K562 (cell line): Measurements from ENCODE around the gene ZNF319. TPM values are rescaled to one million over a fixed set of nuclear protein-coding genes. Genes with fewer than 3 reads are reported as not detected.
A peak's percentile ranks its signal among the peaks of the same experiment; 100 is the strongest.

ENCODE experiments used
- ATAC-seq: fragments of 200-7000 bp; cut with Tn5 transposase; 3 replicates; pipeline ENCODE4 v1.9.1; 2020; ENCODE audit warnings: moderate library complexity
- BruUV-seq: library from RNA; stranded (reverse); fragments of 400-500 nt; replicated peaks from 2 replicates; lab custom pipeline; 2021; lab: Mats Ljungman, UMichigan
- CTCF ChIA-PET: fragments of 300-600 bp; formaldehyde crosslinking; extraction: SDS; loops from one replicate; lab custom pipeline; 2021; ENCODE audit warnings: low intra/inter-chr PET ratio; lab: Yijun Ruan, JAX
- POLR2A ChIA-PET: fragments of 300-600, 350-650 bp; sonication (Branson Sonifier 250); formaldehyde crosslinking; extraction: SDS; loops from one replicate; lab custom pipeline; 2021; ENCODE audit warnings: antibody characterized with exemption, inconsistent platforms; lab: Yijun Ruan, JAX
- DNase-seq, 4 experiments: peaks; one replicate each; pipeline versions ENCODE4 v3.0.0 to v3.0.0-alpha.2; 2011 to 2018; ENCODE audit warnings: low spot score in 3 of 4, mixed read lengths in 3 of 4; ENCODE audit errors: extremely low read depth in 1 of 4
- FAIRE-seq: peaks from 2 replicates; lab custom pipeline; 2011; peaks lifted over from hg19 to GRCh38; lab: Jason Lieb, UNC
- H2AFZ ChIP-seq: 2 replicates; pipeline ENCODE4 v1.6.0; 2011; ENCODE audit warnings: low read depth, low read length, control low read depth, inconsistent platforms
- H3K27ac ChIP-seq: fragments of 200-600 bp; 3 replicates; pipeline ENCODE4 v1.8.0; 2011; ENCODE audit warnings: low read depth, mild to moderate bottlenecking, control low read depth, inconsistent platforms, low read length, moderate library complexity, mixed read lengths; ENCODE audit errors: extremely low read depth
- H3K27me3 ChIP-seq, 2 experiments: fragments of 300-600 bp in 1 of 2; 2 replicates in 1 of 2; 3 replicates in 1 of 2; pipeline versions ENCODE4 v1.6.0 to v1.8.0; 2011; ENCODE audit warnings: inconsistent platforms in 2 of 2, low read length in 2 of 2, mild to moderate bottlenecking in 1 of 2, mixed read lengths in 1 of 2, moderate library complexity in 1 of 2; ENCODE audit not compliant: control insufficient read depth in 2 of 2, insufficient read depth in 2 of 2
- H3K36me3 ChIP-seq: fragments of 300-600 bp; 3 replicates; pipeline ENCODE4 v1.8.0; 2011; ENCODE audit warnings: mild to moderate bottlenecking, low read length, inconsistent platforms; ENCODE audit not compliant: control insufficient read depth, insufficient read depth
- H3K4me1 ChIP-seq, 2 experiments: fragments of 200-600 bp in 1 of 2; replicated peaks in 1 of 2; 2 replicates in 1 of 2; 3 replicates in 1 of 2; pipeline versions ENCODE4 v1.5.1 to v1.8.0; 2011; ENCODE audit warnings: inconsistent platforms in 2 of 2, low read length in 2 of 2, mild to moderate bottlenecking in 1 of 2, mixed read lengths in 1 of 2, moderate library complexity in 1 of 2; ENCODE audit not compliant: control insufficient read depth in 2 of 2, insufficient read depth in 2 of 2
- H3K4me2 ChIP-seq: 2 replicates; pipeline ENCODE4 v1.6.1; 2011; ENCODE audit warnings: low read length, control low read depth, inconsistent platforms, mixed read lengths; ENCODE audit not compliant: insufficient read depth
- H3K4me3 ChIP-seq: fragments of 200-600 bp; sonication (generic), shearing (Covaris generic); 2 replicates; pipeline ENCODE4 v1.5.1; 2016; ENCODE audit warnings: control low read depth, inconsistent platforms
- H3K79me2 ChIP-seq: fragments of 200-600 bp; 3 replicates; pipeline ENCODE4 v1.8.0; 2011; ENCODE audit warnings: low read length, inconsistent platforms; ENCODE audit not compliant: control insufficient read depth, insufficient read depth
- H3K9ac ChIP-seq, 2 experiments: 2 replicates each; pipeline versions ENCODE4 v1.6.0 to v1.6.1; 2011; ENCODE audit warnings: low read depth in 2 of 2, low read length in 2 of 2, control low read depth in 1 of 2, inconsistent platforms in 1 of 2, mild to moderate bottlenecking in 1 of 2, mixed read lengths in 1 of 2; ENCODE audit not compliant: insufficient read depth in 1 of 2
- H3K9me1 ChIP-seq: one replicate; pipeline ENCODE4 v1.6.0; 2011; ENCODE audit warnings: inconsistent platforms, mild to moderate bottlenecking, low read length, moderate library complexity; ENCODE audit not compliant: control insufficient read depth, insufficient read depth
- H3K9me3 ChIP-seq: replicated peaks from 2 replicates; pipeline ENCODE4 v1.5.1; 2011; ENCODE audit warnings: low read depth, low read length, inconsistent platforms; ENCODE audit not compliant: control insufficient read depth, insufficient read depth
- H4K20me1 ChIP-seq: replicated peaks from 2 replicates; pipeline ENCODE4 v1.6.1; 2011; ENCODE audit warnings: low read length, inconsistent platforms, mixed read lengths; ENCODE audit not compliant: control insufficient read depth, insufficient read depth
- BCOR ChIP-seq: fragments of 450-650 bp; IDR thresholded peaks from 2 replicates; pipeline ENCODE4 v1.6.1; 2016
- ELF2 ChIP-seq: fragments of 250-450 bp; sonication (Bioruptor Pico); IDR thresholded peaks from 2 replicates; pipeline ENCODE4 v1.5.0; 2021; ENCODE audit warnings: mild to moderate bottlenecking
- ILF3 ChIP-seq: fragments of 450-650 bp; IDR thresholded peaks from 2 replicates; pipeline ENCODE4 v1.6.1; 2018; ENCODE audit warnings: antibody characterized with exemption, mild to moderate bottlenecking, moderate library complexity, borderline replicate concordance
- NFIC ChIP-seq: fragments of 450-650 bp; IDR thresholded peaks from 2 replicates; pipeline ENCODE4 v1.6.1; 2017; ENCODE audit warnings: mild to moderate bottlenecking, inconsistent platforms
- SAFB ChIP-seq: fragments of 200-400 bp; formaldehyde crosslinking; IDR thresholded peaks from 2 replicates; pipeline ENCODE4 v1.6.1; 2017; ENCODE audit warnings: low read depth, low read length, borderline replicate concordance
- ZNF79 ChIP-seq: fragments of 250-450 bp; sonication (Bioruptor Pico); IDR thresholded peaks from 2 replicates; pipeline ENCODE4 v1.4.0; 2020; ENCODE audit warnings: low read depth, mild to moderate bottlenecking, moderate library complexity
- WGBS: fragments of 100-300 bp; shearing (Covaris generic); methylation state at CpG from one replicate; pipeline ENCODE4 v1.1.6; 2016; ENCODE audit warnings: low coverage, mixed read lengths; ENCODE audit not compliant: insufficient coverage; ENCODE audit errors: missing lambda C conversion rate; 5-methylcytosine and 5-hydroxymethylcytosine counted together
- in situ Hi-C: fragments of 300-500 bp; cut with MboI; formaldehyde crosslinking; loops from 4 replicates; pipeline ENCODE4 v1.15.0; 2018; ENCODE audit warnings: inconsistent platforms, mixed read lengths
- intact Hi-C: fragments of 100-400 bp; cut with micrococcal nuclease; formaldehyde crosslinking; loops from 2 replicates; pipeline ENCODE4 v1.14.2; 2022
- polyA plus RNA-seq, 8 experiments: library from polyadenylated mRNA; depleted of rRNA in 4 of 8; stranded (reverse) in 5 of 8; unstranded in 3 of 8; fragments of >200 nt; fragmentation: Nextera tagmentation in 2 of 8; fragmentation: Illumina TruSeq in 1 of 8; extraction: Ambion mirVana in 2 of 8; extraction: Trizol in 1 of 8; gene quantifications; 2 replicates each; pipeline versions ENCODE4 v1.2.1 to v1.2.3, GENCODE V29; 2011 to 2014; ENCODE audit warnings: inconsistent platforms in 1 of 8, missing spikeins in 1 of 8
- total RNA-seq, 7 experiments: library from RNA; depleted of rRNA in 6 of 7; stranded (reverse); fragments of >200 nt in 6 of 7; fragmentation: Illumina TruSeq in 2 of 7; extraction: Trizol in 2 of 7; gene quantifications; 2 replicates each; pipeline versions ENCODE4 v1.2.1 to v1.2.3, GENCODE V29; 2011 to 2021; ENCODE audit warnings: low replicate concordance in 1 of 7
- TF ChIP-seq, protein P1 (sequence below): sonication (generic); formaldehyde crosslinking; IDR thresholded peaks from 2 replicates; pipeline ENCODE4 v1.8.0; 2022; ENCODE audit warnings: mild to moderate bottlenecking, missing genetic modification reagents, borderline replicate concordance
- TF ChIP-seq, protein P2 (sequence below): sonication (generic); formaldehyde crosslinking; IDR thresholded peaks from 2 replicates; pipeline ENCODE4 v1.8.1; 2023; ENCODE audit warnings: mild to moderate bottlenecking, missing genetic modification reagents, moderate library complexity

ZNF319 gene
- total and polyA plus RNA-seq, 9 of the 15 experiments (the other 6 are each of a cell fraction or from before 2014, with no cell fraction given) = 0.20 to 5.7 (median 1.4) TPM

DNA sequence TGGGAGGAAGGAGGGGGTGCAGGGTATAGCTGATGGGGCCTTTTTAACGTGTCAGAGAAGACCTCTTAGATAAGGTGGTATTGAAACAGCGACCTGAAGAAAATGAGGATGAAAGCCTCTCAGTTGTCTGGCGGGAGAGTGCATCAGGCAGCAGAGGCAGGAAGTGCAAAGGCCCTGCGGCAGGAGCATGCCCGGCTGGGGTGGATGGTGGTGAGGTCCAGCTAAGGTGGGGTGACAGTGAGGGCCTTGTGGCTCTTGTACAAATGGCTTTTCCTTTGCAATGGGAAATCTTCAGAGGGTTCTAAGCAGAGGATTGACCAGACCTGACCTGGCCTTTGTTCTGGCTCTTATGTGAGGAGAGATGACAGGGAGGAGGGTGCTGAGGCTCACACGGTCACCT, 36.5 kb upstream of the ZNF319 start:
- no peak overlapping the region for H2AFZ ChIP-seq
- no peak overlapping the region for H3K4me3 ChIP-seq
- ATAC-seq (no peak), DNase-seq (no peak), FAIRE-seq (no peak)
- no peaks in the 10 kb centered on the region for H3K27me3 ChIP-seq
- no peak overlapping the region for H3K27ac ChIP-seq
- WGBS = 70% methylated on average over 6 of the region's 6 CpGs
- ChIA-PET CTCF (no interaction called here), POLR2A (interaction anchor here (0.9 kb wide), 1 partner anchor 476 kb away, joined by 3 read pairs; no protein-coding TSS in a partner anchor)
- TF ChIP-seq ELF2 = no peak
- 0 out of 2 replicates have a peak, but pooled peaks have one; percentile 18 for TF ChIP-seq BCOR
- peaks cover 3% of the 10 kb centered on the region; the same call in 1 of the 3 replicates for H3K79me2 ChIP-seq
- in situ Hi-C loops (no loop called here), intact Hi-C loops (no loop called here)
- no peaks in the 10 kb centered on the region for H3K9me3 ChIP-seq
- BruUV-seq = no TSS peak
- H4K20me1 ChIP-seq = peaks cover 17% of the 10 kb centered on the region
- no peak overlapping the region for H3K9ac ChIP-seq
- H3K4me1 ChIP-seq = peaks cover 33 to 53% of the 10 kb centered on the region in 2 experiments
- H3K4me2 ChIP-seq = no peak overlapping the region
- H3K9me1 ChIP-seq = peaks cover 16% of the 10 kb centered on the region
- H3K36me3 ChIP-seq = peaks cover 33% of the 10 kb centered on the region; the same call in 2 of the 3 replicates

DNA sequence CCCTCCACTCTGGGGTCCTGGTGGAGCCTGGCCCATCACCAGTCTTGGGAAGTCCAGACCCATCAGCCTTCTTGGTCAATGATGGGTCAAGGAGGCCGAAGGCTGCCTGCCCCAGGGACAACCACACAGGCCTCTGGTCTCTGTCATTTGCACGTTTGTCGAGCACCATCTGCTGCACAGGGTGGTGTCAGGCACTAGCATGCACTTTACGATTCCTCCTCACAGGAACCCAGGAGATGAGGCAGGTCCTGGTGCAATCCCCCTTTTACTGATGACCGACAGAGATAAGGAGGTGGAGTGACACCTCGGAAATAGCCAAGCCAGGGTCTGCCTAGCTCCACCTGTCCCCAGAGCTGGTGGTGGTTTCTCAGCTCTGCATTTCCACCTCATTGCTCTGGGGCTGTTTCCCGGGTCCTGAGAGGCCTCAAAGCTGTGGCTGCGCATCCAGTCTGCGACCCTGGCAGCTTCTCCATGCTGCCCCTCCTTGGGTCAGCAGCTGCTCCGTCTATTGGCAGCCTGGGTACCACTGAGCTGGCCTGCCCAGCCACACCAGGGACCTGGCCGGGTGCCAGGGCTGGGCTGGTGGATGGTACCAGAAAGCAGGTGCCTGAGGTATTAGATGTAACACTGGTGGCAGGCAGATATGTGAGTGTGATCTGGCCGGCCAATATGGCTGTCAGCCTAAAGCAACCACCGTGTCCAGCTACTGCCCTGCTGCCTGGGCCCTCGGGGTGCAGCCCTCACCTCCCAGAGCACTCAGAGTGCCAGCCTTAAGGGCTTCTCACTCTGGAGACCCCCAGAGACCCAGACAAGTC, 35.1 kb upstream of the ZNF319 start:
- CTCF ChIA-PET = no interaction called here
- peaks cover 33 to 60% of the 10 kb centered on the region in 2 experiments for H3K4me1 ChIP-seq
- TF ChIP-seq ILF3 = no peak
- no peak for TF ChIP-seq ZNF79 (CRISPR knock-in tag)
- peak; percentile 72 for TF ChIP-seq NFIC
- no peak for TF ChIP-seq SAFB
- TF ChIP-seq, protein P1, sequence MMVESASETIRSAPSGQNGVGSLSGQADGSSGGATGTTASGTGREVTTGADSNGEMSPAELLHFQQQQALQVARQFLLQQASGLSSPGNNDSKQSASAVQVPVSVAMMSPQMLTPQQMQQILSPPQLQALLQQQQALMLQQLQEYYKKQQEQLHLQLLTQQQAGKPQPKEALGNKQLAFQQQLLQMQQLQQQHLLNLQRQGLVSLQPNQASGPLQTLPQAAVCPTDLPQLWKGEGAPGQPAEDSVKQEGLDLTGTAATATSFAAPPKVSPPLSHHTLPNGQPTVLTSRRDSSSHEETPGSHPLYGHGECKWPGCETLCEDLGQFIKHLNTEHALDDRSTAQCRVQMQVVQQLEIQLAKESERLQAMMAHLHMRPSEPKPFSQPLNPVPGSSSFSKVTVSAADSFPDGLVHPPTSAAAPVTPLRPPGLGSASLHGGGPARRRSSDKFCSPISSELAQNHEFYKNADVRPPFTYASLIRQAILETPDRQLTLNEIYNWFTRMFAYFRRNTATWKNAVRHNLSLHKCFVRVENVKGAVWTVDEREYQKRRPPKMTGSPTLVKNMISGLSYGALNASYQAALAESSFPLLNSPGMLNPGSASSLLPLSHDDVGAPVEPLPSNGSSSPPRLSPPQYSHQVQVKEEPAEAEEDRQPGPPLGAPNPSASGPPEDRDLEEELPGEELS (CRISPR knock-in tag) = no peak
- TF ChIP-seq, protein P2, sequence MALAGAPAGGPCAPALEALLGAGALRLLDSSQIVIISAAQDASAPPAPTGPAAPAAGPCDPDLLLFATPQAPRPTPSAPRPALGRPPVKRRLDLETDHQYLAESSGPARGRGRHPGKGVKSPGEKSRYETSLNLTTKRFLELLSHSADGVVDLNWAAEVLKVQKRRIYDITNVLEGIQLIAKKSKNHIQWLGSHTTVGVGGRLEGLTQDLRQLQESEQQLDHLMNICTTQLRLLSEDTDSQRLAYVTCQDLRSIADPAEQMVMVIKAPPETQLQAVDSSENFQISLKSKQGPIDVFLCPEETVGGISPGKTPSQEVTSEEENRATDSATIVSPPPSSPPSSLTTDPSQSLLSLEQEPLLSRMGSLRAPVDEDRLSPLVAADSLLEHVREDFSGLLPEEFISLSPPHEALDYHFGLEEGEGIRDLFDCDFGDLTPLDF = no peak

More for the DNA sequence above, 35.1 kb upstream of the ZNF319 start:
- Histone ChIP-seq H4K20me1 (peaks cover 17% of the 10 kb centered on the region), H2AFZ (no peak overlapping the region), H3K79me2 (peaks cover 3% of the 10 kb centered on the region; the same call in 1 of the 3 replicates), H3K27me3 (no peaks in the 10 kb centered on the region), H3K27ac (no peak overlapping the region), H3K4me3 (no peak overlapping the region), H3K36me3 (peaks cover 28% of the 10 kb centered on the region; the same call in 2 of the 3 replicates), H3K4me2 (peak overlapping the region; percentile 22; the same call in 1 of the 2 replicates), H3K9me3 (no peaks in the 10 kb centered on the region), H3K9ac (peak overlapping the region in 1 of 2 experiments; percentile 55; a peak in 2 of 4 replicates), H3K9me1 (peaks cover 16% of the 10 kb centered on the region)
- in situ Hi-C loops (no loop called here), intact Hi-C loops (no loop called here)
- ATAC-seq (no peak), DNase-seq (no peak), FAIRE-seq (no peak)
- BruUV-seq = no TSS peak
- POLR2A ChIA-PET = interaction anchor here (0.9 to 1.1 kb wide), 2 partner anchors 8 to 478 kb away, joined by 3 to 4 read pairs; no protein-coding TSS in a partner anchor
- WGBS = 71% methylated on average over 13 of the region's 14 CpGs
